Measurements from ENCODE around the gene ZBTB45. TPM values are rescaled to one million over a fixed set of nuclear protein-coding genes. Genes with fewer than 3 reads are reported as not detected.

ZBTB45 gene
- total and polyA plus RNA-seq, 9 of the 15 experiments (the other 6 are each of a cell fraction or from before 2014, with no cell fraction given), result 0.08 to 16.1 (median 1.8) TPM

GRCh38 chr19:58499021-58499927, 20.3 kb downstream of the ZBTB45 start (continued):
- TF ChIP-seq U2AF1 (optimal IDR thresholded peaks at IDR 0.05; ENCODE audit: low read depth, low read length), result no peak
- TF ChIP-seq ZC3H8 (IDR thresholded peaks at IDR 0.05), result 0 out of 2 replicates have a peak, but pooled peaks have one; percentile 65
- TF ChIP-seq KDM4B (IDR thresholded peaks at IDR 0.05; ENCODE audit: borderline replicate concordance in 2 of 2, low read depth in 1 of 2), result peak in 1 of 2 experiments; percentile 93; a peak in 1 of 4 replicates
- no peak for TF ChIP-seq WHSC1 (IDR thresholded peaks at IDR 0.05; ENCODE audit: low read length)
- 0 out of 2 replicates have a peak, but pooled peaks have one; percentile 33 for TF ChIP-seq ZNF324 (CRISPR knock-in tag; IDR thresholded peaks at IDR 0.05)
- TF ChIP-seq, protein P1, sequence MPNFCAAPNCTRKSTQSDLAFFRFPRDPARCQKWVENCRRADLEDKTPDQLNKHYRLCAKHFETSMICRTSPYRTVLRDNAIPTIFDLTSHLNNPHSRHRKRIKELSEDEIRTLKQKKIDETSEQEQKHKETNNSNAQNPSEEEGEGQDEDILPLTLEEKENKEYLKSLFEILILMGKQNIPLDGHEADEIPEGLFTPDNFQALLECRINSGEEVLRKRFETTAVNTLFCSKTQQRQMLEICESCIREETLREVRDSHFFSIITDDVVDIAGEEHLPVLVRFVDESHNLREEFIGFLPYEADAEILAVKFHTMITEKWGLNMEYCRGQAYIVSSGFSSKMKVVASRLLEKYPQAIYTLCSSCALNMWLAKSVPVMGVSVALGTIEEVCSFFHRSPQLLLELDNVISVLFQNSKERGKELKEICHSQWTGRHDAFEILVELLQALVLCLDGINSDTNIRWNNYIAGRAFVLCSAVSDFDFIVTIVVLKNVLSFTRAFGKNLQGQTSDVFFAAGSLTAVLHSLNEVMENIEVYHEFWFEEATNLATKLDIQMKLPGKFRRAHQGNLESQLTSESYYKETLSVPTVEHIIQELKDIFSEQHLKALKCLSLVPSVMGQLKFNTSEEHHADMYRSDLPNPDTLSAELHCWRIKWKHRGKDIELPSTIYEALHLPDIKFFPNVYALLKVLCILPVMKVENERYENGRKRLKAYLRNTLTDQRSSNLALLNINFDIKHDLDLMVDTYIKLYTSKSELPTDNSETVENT (CRISPR knock-in tag; IDR thresholded peaks at IDR 0.05), result no peak
- no peak for TF ChIP-seq ZNF511 (CRISPR knock-in tag; IDR thresholded peaks at IDR 0.05)
- TF ChIP-seq DNMT1 (IDR thresholded peaks at IDR 0.05), result no peak
- TF ChIP-seq POLR2B (IDR thresholded peaks at IDR 0.05; ENCODE audit: low read depth, partially characterized antibody), result peak; percentile 64
- TF ChIP-seq ZNF764 (CRISPR knock-in tag; IDR thresholded peaks at IDR 0.05; ENCODE audit: low read depth), result no peak
- TF ChIP-seq ZNF124 (CRISPR knock-in tag; IDR thresholded peaks at IDR 0.05), result no peak
- TF ChIP-seq TGIF2 (CRISPR knock-in tag; IDR thresholded peaks at IDR 0.05), result no peak
- TF ChIP-seq YY1 (IDR thresholded peaks at IDR 0.05; ENCODE audit: borderline replicate concordance in 1 of 3, control insufficient read depth in 1 of 3, extremely low read depth in 1 of 3, insufficient read depth in 3 of 3, insufficient read length in 1 of 3, insufficient replicate concordance in 2 of 3, low read depth in 1 of 3, low read length in 2 of 3), result peak in 2 of 3 experiments; percentile 68 to 74
- TF ChIP-seq HOXB6 (CRISPR knock-in tag; IDR thresholded peaks at IDR 0.05; ENCODE audit: borderline replicate concordance), result no peak
- TF ChIP-seq SREBF2 (CRISPR knock-in tag; IDR thresholded peaks at IDR 0.05), result no peak
- TF ChIP-seq ZBTB1 (CRISPR knock-in tag; IDR thresholded peaks at IDR 0.05; ENCODE audit: borderline replicate concordance, low read depth), result no peak; the same call in 1 of the 2 replicates
- TF ChIP-seq, protein P2, sequence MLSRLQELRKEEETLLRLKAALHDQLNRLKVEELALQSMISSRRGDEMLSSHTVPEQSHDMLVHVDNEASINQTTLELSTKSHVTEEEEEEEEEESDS (CRISPR knock-in tag; IDR thresholded peaks at IDR 0.05), result no peak
- no peak for TF ChIP-seq ZNF707 (CRISPR knock-in tag; conservative IDR thresholded peaks at IDR 0.05)
- TF ChIP-seq ZBTB34 (CRISPR knock-in tag; IDR thresholded peaks at IDR 0.05), result no peak
- TF ChIP-seq, protein P3, sequence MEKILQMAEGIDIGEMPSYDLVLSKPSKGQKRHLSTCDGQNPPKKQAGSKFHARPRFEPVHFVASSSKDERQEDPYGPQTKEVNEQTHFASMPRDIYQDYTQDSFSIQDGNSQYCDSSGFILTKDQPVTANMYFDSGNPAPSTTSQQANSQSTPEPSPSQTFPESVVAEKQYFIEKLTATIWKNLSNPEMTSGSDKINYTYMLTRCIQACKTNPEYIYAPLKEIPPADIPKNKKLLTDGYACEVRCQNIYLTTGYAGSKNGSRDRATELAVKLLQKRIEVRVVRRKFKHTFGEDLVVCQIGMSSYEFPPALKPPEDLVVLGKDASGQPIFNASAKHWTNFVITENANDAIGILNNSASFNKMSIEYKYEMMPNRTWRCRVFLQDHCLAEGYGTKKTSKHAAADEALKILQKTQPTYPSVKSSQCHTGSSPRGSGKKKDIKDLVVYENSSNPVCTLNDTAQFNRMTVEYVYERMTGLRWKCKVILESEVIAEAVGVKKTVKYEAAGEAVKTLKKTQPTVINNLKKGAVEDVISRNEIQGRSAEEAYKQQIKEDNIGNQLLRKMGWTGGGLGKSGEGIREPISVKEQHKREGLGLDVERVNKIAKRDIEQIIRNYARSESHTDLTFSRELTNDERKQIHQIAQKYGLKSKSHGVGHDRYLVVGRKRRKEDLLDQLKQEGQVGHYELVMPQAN (IDR thresholded peaks at IDR 0.05; ENCODE audit: borderline replicate concordance), result peak; percentile 89

Data from K562 (cell line).